K562 (cell line): ENCODE measurements around the gene LENEP. TPM values are rescaled to one million over a fixed set of nuclear protein-coding genes. Genes with fewer than 3 reads are reported as not detected.
A peak's percentile ranks its signal among the peaks of the same experiment; 100 is the strongest.

Source experiments
- ELF4 ChIP-seq: fragments of 450-650 bp; formaldehyde crosslinking; IDR thresholded peaks from 2 replicates; pipeline ENCODE4 v1.4.0; 2022; ENCODE audit warnings: missing genetic modification characterization
- MAFF ChIP-seq: IDR thresholded peaks from 2 replicates; pipeline ENCODE4 v1.6.1; 2012; ENCODE audit warnings: low read length, improper control_type of control experiment
- PHTF2 ChIP-seq: fragments of 250-450 bp; sonication (Bioruptor Pico); IDR thresholded peaks from 2 replicates; pipeline ENCODE4 v1.5.0; 2021; ENCODE audit warnings: mild to moderate bottlenecking
- POLR2A ChIP-seq: fragments of 450-650 bp; conservative IDR thresholded peaks from 2 replicates; pipeline ENCODE4 v1.6.1; 2016
- RCOR1 ChIP-seq, 2 experiments: IDR thresholded peaks; 2 replicates each; pipeline ENCODE4 v1.6.1; 2012; ENCODE audit warnings: low read depth in 2 of 2, low read length in 2 of 2, borderline replicate concordance in 1 of 2, improper control_type of control experiment in 1 of 2
- TAL1 ChIP-seq: fragments of 450-650 bp; IDR thresholded peaks from 2 replicates; pipeline ENCODE4 v1.6.1; 2016; ENCODE audit warnings: mild to moderate bottlenecking
- ZNF699 ChIP-seq: fragments of 250-450 bp; sonication (Bioruptor Pico); IDR thresholded peaks from 2 replicates; pipeline ENCODE4 v1.8.0; 2021; ENCODE audit warnings: mild to moderate bottlenecking, moderate library complexity; ENCODE audit not compliant: insufficient replicate concordance
- ZNF766 ChIP-seq: fragments of 200-800 bp; sonication (Bioruptor generic); conservative IDR thresholded peaks from 2 replicates; pipeline ENCODE4 v1.6.1; 2016; ENCODE audit warnings: missing genetic modification characterization, missing compliant biosample characterization
- polyA plus RNA-seq, 8 experiments: library from polyadenylated mRNA; depleted of rRNA in 4 of 8; stranded (reverse) in 5 of 8; unstranded in 3 of 8; fragments of >200 nt; fragmentation: Nextera tagmentation in 2 of 8; fragmentation: Illumina TruSeq in 1 of 8; extraction: Ambion mirVana in 2 of 8; extraction: Trizol in 1 of 8; gene quantifications; 2 replicates each; pipeline versions ENCODE4 v1.2.1 to v1.2.3, GENCODE V29; 2011 to 2014; ENCODE audit warnings: inconsistent platforms in 1 of 8, missing spikeins in 1 of 8
- total RNA-seq, 7 experiments: library from RNA; depleted of rRNA in 6 of 7; stranded (reverse); fragments of >200 nt in 6 of 7; fragmentation: Illumina TruSeq in 2 of 7; extraction: Trizol in 2 of 7; gene quantifications; 2 replicates each; pipeline versions ENCODE4 v1.2.1 to v1.2.3, GENCODE V29; 2011 to 2021; ENCODE audit warnings: low replicate concordance in 1 of 7
- TF ChIP-seq, protein P1 (sequence below), 2 experiments: IDR thresholded peaks; 2 replicates each; pipeline ENCODE4 v1.6.1; 2012; ENCODE audit warnings: improper control_type of control experiment in 2 of 2, low read depth in 2 of 2, low read length in 2 of 2, borderline replicate concordance in 1 of 2
- TF ChIP-seq, protein P2 (sequence below): fragments of 150-350 bp; IDR thresholded peaks from 2 replicates; pipeline ENCODE4 v1.6.1; 2014; ENCODE audit warnings: low read depth, mild to moderate bottlenecking, low read length, borderline replicate concordance
- TF ChIP-seq, protein P3 (sequence below): fragments of 450-650 bp; IDR thresholded peaks from 2 replicates; pipeline ENCODE4 v1.6.1; 2017; ENCODE audit warnings: mild to moderate bottlenecking, moderate library complexity

The LENEP gene
- total and polyA plus RNA-seq, 9 of the 15 experiments (the other 6 are each of a cell fraction or from before 2014, with no cell fraction given), result 0.23 to 0.87 (median 0.67) TPM; not detected in 5

DNA sequence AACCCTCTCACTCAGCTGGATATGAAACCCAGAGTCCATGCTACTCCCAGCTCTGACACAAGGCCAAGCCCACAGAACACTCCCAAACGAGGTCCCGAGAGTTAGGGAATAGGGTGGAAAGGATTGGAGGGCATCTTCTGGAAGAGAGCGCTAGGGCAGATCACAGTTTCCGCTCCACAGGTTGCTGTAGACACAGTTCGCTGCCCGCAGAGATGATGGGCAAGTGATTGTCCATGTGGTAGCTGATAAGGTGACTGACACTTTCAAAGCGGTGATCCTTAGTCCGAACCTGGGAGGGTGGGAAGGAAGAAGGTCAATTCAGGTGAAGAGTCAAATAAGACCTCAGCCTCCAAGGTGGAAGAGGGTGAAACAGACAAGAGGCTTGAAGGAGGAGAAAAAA lies 29.7 kb upstream of the LENEP start (continued):
- TF ChIP-seq, protein P1, sequence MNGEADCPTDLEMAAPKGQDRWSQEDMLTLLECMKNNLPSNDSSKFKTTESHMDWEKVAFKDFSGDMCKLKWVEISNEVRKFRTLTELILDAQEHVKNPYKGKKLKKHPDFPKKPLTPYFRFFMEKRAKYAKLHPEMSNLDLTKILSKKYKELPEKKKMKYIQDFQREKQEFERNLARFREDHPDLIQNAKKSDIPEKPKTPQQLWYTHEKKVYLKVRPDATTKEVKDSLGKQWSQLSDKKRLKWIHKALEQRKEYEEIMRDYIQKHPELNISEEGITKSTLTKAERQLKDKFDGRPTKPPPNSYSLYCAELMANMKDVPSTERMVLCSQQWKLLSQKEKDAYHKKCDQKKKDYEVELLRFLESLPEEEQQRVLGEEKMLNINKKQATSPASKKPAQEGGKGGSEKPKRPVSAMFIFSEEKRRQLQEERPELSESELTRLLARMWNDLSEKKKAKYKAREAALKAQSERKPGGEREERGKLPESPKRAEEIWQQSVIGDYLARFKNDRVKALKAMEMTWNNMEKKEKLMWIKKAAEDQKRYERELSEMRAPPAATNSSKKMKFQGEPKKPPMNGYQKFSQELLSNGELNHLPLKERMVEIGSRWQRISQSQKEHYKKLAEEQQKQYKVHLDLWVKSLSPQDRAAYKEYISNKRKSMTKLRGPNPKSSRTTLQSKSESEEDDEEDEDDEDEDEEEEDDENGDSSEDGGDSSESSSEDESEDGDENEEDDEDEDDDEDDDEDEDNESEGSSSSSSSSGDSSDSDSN (IDR thresholded peaks at IDR 0.05; ENCODE audit: borderline replicate concordance in 1 of 2, low read depth in 2 of 2, low read length in 2 of 2), result no peak
- TF ChIP-seq, protein P2, sequence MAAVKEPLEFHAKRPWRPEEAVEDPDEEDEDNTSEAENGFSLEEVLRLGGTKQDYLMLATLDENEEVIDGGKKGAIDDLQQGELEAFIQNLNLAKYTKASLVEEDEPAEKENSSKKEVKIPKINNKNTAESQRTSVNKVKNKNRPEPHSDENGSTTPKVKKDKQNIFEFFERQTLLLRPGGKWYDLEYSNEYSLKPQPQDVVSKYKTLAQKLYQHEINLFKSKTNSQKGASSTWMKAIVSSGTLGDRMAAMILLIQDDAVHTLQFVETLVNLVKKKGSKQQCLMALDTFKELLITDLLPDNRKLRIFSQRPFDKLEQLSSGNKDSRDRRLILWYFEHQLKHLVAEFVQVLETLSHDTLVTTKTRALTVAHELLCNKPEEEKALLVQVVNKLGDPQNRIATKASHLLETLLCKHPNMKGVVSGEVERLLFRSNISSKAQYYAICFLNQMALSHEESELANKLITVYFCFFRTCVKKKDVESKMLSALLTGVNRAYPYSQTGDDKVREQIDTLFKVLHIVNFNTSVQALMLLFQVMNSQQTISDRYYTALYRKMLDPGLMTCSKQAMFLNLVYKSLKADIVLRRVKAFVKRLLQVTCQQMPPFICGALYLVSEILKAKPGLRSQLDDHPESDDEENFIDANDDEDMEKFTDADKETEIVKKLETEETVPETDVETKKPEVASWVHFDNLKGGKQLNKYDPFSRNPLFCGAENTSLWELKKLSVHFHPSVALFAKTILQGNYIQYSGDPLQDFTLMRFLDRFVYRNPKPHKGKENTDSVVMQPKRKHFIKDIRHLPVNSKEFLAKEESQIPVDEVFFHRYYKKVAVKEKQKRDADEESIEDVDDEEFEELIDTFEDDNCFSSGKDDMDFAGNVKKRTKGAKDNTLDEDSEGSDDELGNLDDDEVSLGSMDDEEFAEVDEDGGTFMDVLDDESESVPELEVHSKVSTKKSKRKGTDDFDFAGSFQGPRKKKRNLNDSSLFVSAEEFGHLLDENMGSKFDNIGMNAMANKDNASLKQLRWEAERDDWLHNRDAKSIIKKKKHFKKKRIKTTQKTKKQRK, result no peak
- TF ChIP-seq, protein P3, sequence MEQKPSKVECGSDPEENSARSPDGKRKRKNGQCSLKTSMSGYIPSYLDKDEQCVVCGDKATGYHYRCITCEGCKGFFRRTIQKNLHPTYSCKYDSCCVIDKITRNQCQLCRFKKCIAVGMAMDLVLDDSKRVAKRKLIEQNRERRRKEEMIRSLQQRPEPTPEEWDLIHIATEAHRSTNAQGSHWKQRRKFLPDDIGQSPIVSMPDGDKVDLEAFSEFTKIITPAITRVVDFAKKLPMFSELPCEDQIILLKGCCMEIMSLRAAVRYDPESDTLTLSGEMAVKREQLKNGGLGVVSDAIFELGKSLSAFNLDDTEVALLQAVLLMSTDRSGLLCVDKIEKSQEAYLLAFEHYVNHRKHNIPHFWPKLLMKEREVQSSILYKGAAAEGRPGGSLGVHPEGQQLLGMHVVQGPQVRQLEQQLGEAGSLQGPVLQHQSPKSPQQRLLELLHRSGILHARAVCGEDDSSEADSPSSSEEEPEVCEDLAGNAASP, result no peak
- no peak for TF ChIP-seq POLR2A
- TF ChIP-seq ELF4 (CRISPR knock-in tag), result no peak
- peak in 1 of 2 experiments; percentile 72; a peak in 1 of 4 replicates for TF ChIP-seq RCOR1 (IDR thresholded peaks at IDR 0.05; ENCODE audit: borderline replicate concordance in 1 of 2, low read depth in 2 of 2, low read length in 2 of 2)
- TF ChIP-seq TAL1, result peak; percentile 41; the same call in 1 of the 2 replicates
- no peak for TF ChIP-seq MAFF
- no peak for TF ChIP-seq ZNF699 (CRISPR knock-in tag)
- TF ChIP-seq PHTF2 (CRISPR knock-in tag), result no peak
- no peak for TF ChIP-seq ZNF766 (CRISPR knock-in tag)
